Uterus (tissue), 2 donors: Measurements from ENCODE around the gene KCNK1.

Source experiments
- CTCF ChIP-seq, 4 experiments: fragments of 200-600 bp in 2 of 4; fragments of 450-650 bp in 2 of 4; sonication (generic) in 2 of 4; IDR thresholded peaks; one replicate each; pipeline ENCODE4 v1.5.1; 2016 to 2019; ENCODE audit warnings: antibody characterized with exemption in 4 of 4, mild to moderate bottlenecking in 2 of 4, moderate library complexity in 1 of 4
- POLR2A ChIP-seq, 2 donors: fragments of 450-650 bp; IDR thresholded peaks; one replicate each; pipeline ENCODE4 v1.6.1; 2016; ENCODE audit warnings: antibody characterized with exemption in 2 of 2, mild to moderate bottlenecking in 1 of 2, moderate library complexity in 1 of 2

GRCh38 chr1:233671286-233671685 is 57.4 kb downstream of the KCNK1 start:
- TF ChIP-seq CTCF (IDR thresholded peaks at IDR 0.05) = no peak
- TF ChIP-seq POLR2A (IDR thresholded peaks at IDR 0.05) = no peak
